Measurements from ENCODE around the gene PTPRD.

GRCh38 chr9:10204276-10204675 lies 408.5 kb downstream of the PTPRD start:
- TF ChIP-seq CTCF (IDR thresholded peaks at IDR 0.05) = no peak
- TF ChIP-seq EZH2 (IDR thresholded peaks at IDR 0.05; ENCODE audit: borderline replicate concordance, insufficient read depth, low read depth, low read length, poor library complexity, severe bottlenecking) = no peak

Measured in B cell (primary cell).